IMR-90 (cell line): ENCODE results near the gene CRYBG3. TPM values are rescaled to one million over a fixed set of nuclear protein-coding genes. Genes with fewer than 3 reads are reported as not detected.

Experiments used
- ATAC-seq: fragments of 200-7000 bp; cut with Tn5 transposase; 2 replicates; pipeline ENCODE4 v1.9.1; 2020; ENCODE audit warnings: low read depth, mild to moderate bottlenecking, moderate library complexity
- BruUV-seq: library from RNA; stranded (reverse); fragments of 400-500 nt; replicated peaks from 2 replicates; lab custom pipeline; 2021; lab: Mats Ljungman, UMichigan
- CTCF ChIA-PET: fragments of 300-600 bp; formaldehyde crosslinking; extraction: SDS; loops from one replicate; lab custom pipeline; 2021; ENCODE audit warnings: antibody characterized with exemption; lab: Yijun Ruan, JAX
- POLR2A ChIA-PET: fragments of 300-600 bp; sonication (Branson Sonifier 250); formaldehyde crosslinking; loops from one replicate; lab custom pipeline; 2022; ENCODE audit warnings: antibody characterized with exemption; ENCODE audit not compliant: unreplicated experiment; lab: Charles Lee
- DNase-seq: peaks from one replicate; pipeline ENCODE4 v3.0.0; 2013
- H2AFZ ChIP-seq: replicated peaks from 2 replicates; pipeline ENCODE3; 2013; ENCODE audit warnings: low read length, mild to moderate bottlenecking; ENCODE audit not compliant: poor library complexity
- H2AK5ac ChIP-seq: 2 replicates; pipeline ENCODE4 v1.6.1; 2013; ENCODE audit warnings: low read depth, low read length, inconsistent platforms
- H2AK9ac ChIP-seq: replicated peaks from 2 replicates; pipeline ENCODE3; 2013; ENCODE audit warnings: mild to moderate bottlenecking, low read depth, low read length, moderate library complexity; ENCODE audit not compliant: poor library complexity
- H2BK120ac ChIP-seq: 2 replicates; pipeline ENCODE4 v1.6.1; 2013; ENCODE audit warnings: low read depth, low read length, inconsistent platforms
- H2BK15ac ChIP-seq: 3 replicates; pipeline ENCODE4 v1.6.1; 2013; ENCODE audit warnings: low read depth, low read length, inconsistent platforms
- H2BK20ac ChIP-seq: 2 replicates; pipeline ENCODE4 v1.6.1; 2013; ENCODE audit warnings: low read depth, mild to moderate bottlenecking, inconsistent platforms, low read length, moderate library complexity
- H2BK5ac ChIP-seq: 2 replicates; pipeline ENCODE4 v1.6.1; 2013; ENCODE audit warnings: mild to moderate bottlenecking, low read depth, low read length, inconsistent platforms; ENCODE audit not compliant: poor library complexity, severe bottlenecking
- H3K14ac ChIP-seq: replicated peaks from 2 replicates; pipeline ENCODE4 v1.6.1; 2013; ENCODE audit warnings: low read depth, low read length, inconsistent platforms
- H3K18ac ChIP-seq: 2 replicates; pipeline ENCODE4 v1.6.1; 2013; ENCODE audit warnings: low read depth, low read length, control low read depth
- H3K23ac ChIP-seq: 2 replicates; pipeline ENCODE4 v1.6.1; 2013; ENCODE audit warnings: low read depth, low read length, inconsistent platforms
- H3K27ac ChIP-seq: 2 replicates; pipeline ENCODE4 v1.5.1; 2013; ENCODE audit warnings: mild to moderate bottlenecking, control low read depth, low read length; ENCODE audit not compliant: insufficient read depth
- H3K27me3 ChIP-seq: 2 replicates; pipeline ENCODE4 v1.6.1; 2013; ENCODE audit warnings: low read length; ENCODE audit not compliant: control insufficient read depth, insufficient read depth
- H3K36me3 ChIP-seq: 2 replicates; pipeline ENCODE4 v1.6.1; 2013; ENCODE audit warnings: low read length, mixed read lengths; ENCODE audit not compliant: control insufficient read depth, insufficient read depth
- H3K4ac ChIP-seq: 2 replicates; pipeline ENCODE4 v1.6.1; 2013; ENCODE audit warnings: low read depth, low read length, inconsistent platforms
- H3K4me1 ChIP-seq: 2 replicates; pipeline ENCODE4 v1.6.1; 2013; ENCODE audit warnings: low read length, mixed read lengths; ENCODE audit not compliant: control insufficient read depth, insufficient read depth
- H3K4me2 ChIP-seq: 2 replicates; pipeline ENCODE4 v1.6.1; 2013; ENCODE audit warnings: low read depth, mild to moderate bottlenecking, control low read depth, low read length, moderate library complexity
- H3K4me3 ChIP-seq: 2 replicates; pipeline ENCODE4 v1.5.1; 2013; ENCODE audit warnings: low read depth, mild to moderate bottlenecking, control low read depth, low read length, moderate library complexity; ENCODE audit not compliant: insufficient read depth
- H3K56ac ChIP-seq: 2 replicates; pipeline ENCODE4 v1.6.1; 2013; ENCODE audit warnings: low read length, inconsistent platforms; ENCODE audit not compliant: insufficient read depth; ENCODE audit errors: extremely low read depth
- H3K79me1 ChIP-seq, 2 experiments: 2 replicates each; pipeline ENCODE4 v1.6.1; 2013; ENCODE audit warnings: low read length in 2 of 2, inconsistent platforms in 1 of 2, low read depth in 1 of 2
- H3K9ac ChIP-seq: 2 replicates; pipeline ENCODE4 v1.6.1; 2013; ENCODE audit warnings: low read depth, low read length, control low read depth
- H3K9me1 ChIP-seq: 2 replicates; pipeline ENCODE4 v1.6.1; 2013; ENCODE audit warnings: low read length, inconsistent platforms; ENCODE audit not compliant: insufficient read depth
- H3K9me3 ChIP-seq: 2 replicates; pipeline ENCODE4 v1.6.1; 2013; ENCODE audit warnings: low read length; ENCODE audit not compliant: control insufficient read depth, insufficient read depth
- H4K20me1 ChIP-seq: 2 replicates; pipeline ENCODE4 v1.6.1; 2013; ENCODE audit warnings: low read length, inconsistent platforms; ENCODE audit not compliant: insufficient read depth
- H4K5ac ChIP-seq: 2 replicates; pipeline ENCODE4 v1.6.1; 2013; ENCODE audit warnings: mild to moderate bottlenecking, low read depth, low read length, control low read depth
- H4K8ac ChIP-seq, 2 experiments: 2 replicates each; pipeline ENCODE4 v1.6.1; 2013; ENCODE audit warnings: low read depth in 2 of 2, low read length in 2 of 2, control low read depth in 1 of 2, inconsistent platforms in 1 of 2
- H4K91ac ChIP-seq: 2 replicates; pipeline ENCODE4 v1.6.1; 2013; ENCODE audit warnings: low read depth, low read length, inconsistent platforms; ENCODE audit not compliant: insufficient read depth
- CEBPB ChIP-seq: IDR thresholded peaks from 2 replicates; pipeline ENCODE4 v1.6.1; 2012; ENCODE audit warnings: low read depth, low read length, improper control_type of control experiment
- CHD1 ChIP-seq: IDR thresholded peaks from 2 replicates; pipeline ENCODE4 v1.6.1; 2012; ENCODE audit warnings: low read depth, low read length, improper control_type of control experiment
- MAZ ChIP-seq: IDR thresholded peaks from 2 replicates; pipeline ENCODE4 v1.6.1; 2012; ENCODE audit warnings: low read depth, mild to moderate bottlenecking, low read length, improper control_type of control experiment, moderate library complexity, borderline replicate concordance
- MXI1 ChIP-seq: IDR thresholded peaks from 2 replicates; pipeline ENCODE4 v1.6.1; 2012; ENCODE audit warnings: low read depth, mild to moderate bottlenecking, low read length, moderate library complexity, borderline replicate concordance
- RCOR1 ChIP-seq: IDR thresholded peaks from 2 replicates; pipeline ENCODE4 v1.6.1; 2012; ENCODE audit warnings: mild to moderate bottlenecking, low read length, improper control_type of control experiment; ENCODE audit not compliant: insufficient replicate concordance
- SMC3 ChIP-seq: fragments of 150-350 bp; IDR thresholded peaks from 2 replicates; pipeline ENCODE4 v1.6.1; 2016; ENCODE audit warnings: low read depth, mild to moderate bottlenecking, antibody characterized with exemption, low read length, moderate library complexity
- WGBS, 2 experiments: methylation state at CpG; one replicate each; pipeline versions ENCODE4 v1.1.5 to v1.1.7; 2013; ENCODE audit warnings: missing lambda C conversion rate in 2 of 2; ENCODE audit not compliant: insufficient read length in 1 of 2; ENCODE audit errors: extremely low coverage in 2 of 2; 5-methylcytosine and 5-hydroxymethylcytosine counted together
- dilution Hi-C: fragments of 300-500 bp; cut with HindIII; formaldehyde crosslinking; loops from one replicate; pipeline ENCODE4 v1.14.3; 2018; ENCODE audit warnings: low sequenced_read_pairs; ENCODE audit not compliant: unreplicated experiment
- in situ Hi-C: fragments of 300-500 bp; cut with MboI; formaldehyde crosslinking; loops from 3 replicates; pipeline ENCODE4 v1.14.3; 2019; ENCODE audit warnings: low sequenced_read_pairs, inconsistent platforms, mixed read lengths
- intact Hi-C: fragments of 100-400 bp; cut with micrococcal nuclease; formaldehyde crosslinking; loops from 2 replicates; pipeline ENCODE4 v1.10.0; 2022
- polyA plus RNA-seq, 3 experiments: library from polyadenylated mRNA; depleted of rRNA; stranded (reverse); fragments of >200 nt; gene quantifications; 2 replicates each; pipeline ENCODE4 v1.2.3, GENCODE V29; 2012; ENCODE audit warnings: low replicate concordance in 1 of 3
- total RNA-seq: library from RNA; depleted of rRNA; stranded (reverse); fragments of >200 nt; gene quantifications from 2 replicates; pipeline ENCODE4 v1.2.3, GENCODE V29; 2012
- TF ChIP-seq, protein P1 (sequence below): conservative IDR thresholded peaks from 2 replicates; pipeline ENCODE4 v1.5.1; 2012; ENCODE audit warnings: mild to moderate bottlenecking, low read depth, low read length, improper control_type of control experiment

CRYBG3 gene
- total and polyA plus RNA-seq, 2 of the 4 experiments (the other 2 are of a cell fraction), result 4.9 to 26.2 TPM

DNA sequence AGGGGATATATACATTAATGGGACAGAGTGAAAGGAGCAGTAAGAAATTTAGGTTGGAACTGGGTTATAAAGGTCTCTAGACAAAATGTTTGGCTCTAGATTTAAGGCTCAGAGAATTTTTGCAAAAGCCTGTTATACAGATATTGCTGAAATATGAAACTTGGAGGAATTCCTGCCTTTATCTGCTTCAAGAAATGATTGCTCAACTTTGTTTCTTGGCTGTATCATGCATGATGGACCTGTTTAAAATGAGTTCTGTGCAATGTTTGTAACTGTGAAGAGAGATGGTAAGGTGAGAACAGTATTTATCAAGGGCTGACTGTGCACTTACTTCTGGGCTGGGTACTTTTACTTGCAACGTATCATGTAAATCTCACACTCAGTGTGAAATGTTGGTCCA, 3.3 kb downstream of the CRYBG3 start:
- CTCF ChIA-PET, result no interaction called here
- DNase-seq (peak; percentile 46), ATAC-seq (no peak)
- Histone ChIP-seq H3K56ac (no peak overlapping the region), H4K5ac (no peak overlapping the region), H3K4me1 (peaks cover 3% of the 10 kb centered on the region), H3K9ac (no peak overlapping the region), H4K20me1 (no peaks in the 10 kb centered on the region), H2AFZ (no peak overlapping the region), H3K9me3 (no peaks in the 10 kb centered on the region), H3K18ac (no peak overlapping the region), H3K9me1 (no peaks in the 10 kb centered on the region), H3K4me3 (no peak overlapping the region), H3K14ac (no peak overlapping the region), H3K27ac (no peak overlapping the region), H3K79me1 (peaks cover 20 to 29% of the 10 kb centered on the region in 2 experiments), H2BK15ac (no peak overlapping the region), H4K8ac (no peak overlapping the region), H3K36me3 (no peaks in the 10 kb centered on the region), H2AK5ac (no peak overlapping the region), H2AK9ac (no peak overlapping the region), H2BK5ac (no peak overlapping the region), H3K4ac (no peak overlapping the region), H3K4me2 (peak overlapping the region; percentile 8; the same call in 1 of the 2 replicates), H2BK20ac (no peak overlapping the region), H4K91ac (no peak overlapping the region), H2BK120ac (no peak overlapping the region), H3K27me3 (no peaks in the 10 kb centered on the region), H3K23ac (no peak overlapping the region)
- 100% methylated on average over 1 of the region's 1 CpG; no CpG with 5 or more reads in 1 of the 2 experiments for WGBS, 2 experiments
- intact Hi-C loops, result no loop called here
- in situ Hi-C loops, result no loop called here
- POLR2A ChIA-PET, result no interaction called here
- TF ChIP-seq SMC3 (no peak), MXI1 (no peak), CHD1 (no peak), MAZ (no peak), CEBPB (peak; percentile 74), RCOR1 (no peak)
- TF ChIP-seq, protein P1, sequence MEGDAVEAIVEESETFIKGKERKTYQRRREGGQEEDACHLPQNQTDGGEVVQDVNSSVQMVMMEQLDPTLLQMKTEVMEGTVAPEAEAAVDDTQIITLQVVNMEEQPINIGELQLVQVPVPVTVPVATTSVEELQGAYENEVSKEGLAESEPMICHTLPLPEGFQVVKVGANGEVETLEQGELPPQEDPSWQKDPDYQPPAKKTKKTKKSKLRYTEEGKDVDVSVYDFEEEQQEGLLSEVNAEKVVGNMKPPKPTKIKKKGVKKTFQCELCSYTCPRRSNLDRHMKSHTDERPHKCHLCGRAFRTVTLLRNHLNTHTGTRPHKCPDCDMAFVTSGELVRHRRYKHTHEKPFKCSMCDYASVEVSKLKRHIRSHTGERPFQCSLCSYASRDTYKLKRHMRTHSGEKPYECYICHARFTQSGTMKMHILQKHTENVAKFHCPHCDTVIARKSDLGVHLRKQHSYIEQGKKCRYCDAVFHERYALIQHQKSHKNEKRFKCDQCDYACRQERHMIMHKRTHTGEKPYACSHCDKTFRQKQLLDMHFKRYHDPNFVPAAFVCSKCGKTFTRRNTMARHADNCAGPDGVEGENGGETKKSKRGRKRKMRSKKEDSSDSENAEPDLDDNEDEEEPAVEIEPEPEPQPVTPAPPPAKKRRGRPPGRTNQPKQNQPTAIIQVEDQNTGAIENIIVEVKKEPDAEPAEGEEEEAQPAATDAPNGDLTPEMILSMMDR, result no peak
- no TSS peak for BruUV-seq
- dilution Hi-C loops, result no loop called here
